Upper lobe of left lung (tissue), 6 donors: ENCODE measurements around the gene SNAP47. TPM values are rescaled to one million over a fixed set of nuclear protein-coding genes. Genes with fewer than 3 reads are reported as not detected.

Experiments used
- ATAC-seq, 2 donors: fragments of 200-7000 bp; cut with Tn5 transposase; one replicate each; pipeline ENCODE4 v1.9.1; 2022; ENCODE audit warnings: mild to moderate bottlenecking in 2 of 2, moderate library complexity in 2 of 2; ENCODE audit not compliant: low FRiP score in 2 of 2
- DNase-seq, 2 donors: peaks; one replicate each; pipeline ENCODE4 v3.0.0-alpha.2; 2019 to 2020
- H3K27ac ChIP-seq, 4 donors: fragments of 200-600 bp; sonication (generic); one replicate each; pipeline ENCODE4 v1.5.1; 2016 to 2019
- H3K27me3 ChIP-seq, 4 donors: fragments of 200-600 bp; sonication (generic); one replicate each; pipeline ENCODE4 v1.5.1; 2017 to 2019
- H3K36me3 ChIP-seq, 4 donors: fragments of 200-600 bp; sonication (generic); one replicate each; pipeline ENCODE4 v1.5.1; 2016 to 2019
- H3K4me1 ChIP-seq, 4 donors: fragments of 200-600 bp; sonication (generic); one replicate each; pipeline ENCODE4 v1.5.1; 2018 to 2019
- H3K4me3 ChIP-seq, 4 donors: fragments of 200-600 bp; sonication (generic); one replicate each; pipeline ENCODE4 v1.5.1; 2017 to 2019; ENCODE audit warnings: mild to moderate bottlenecking in 2 of 4, moderate library complexity in 1 of 4
- H3K9me3 ChIP-seq, 4 donors: fragments of 200-600 bp; sonication (generic); one replicate each; pipeline ENCODE4 v1.5.1; 2018 to 2019
- CTCF ChIP-seq, 6 experiments: fragments of 450-650 bp in 4 of 6; fragments of 200-600 bp in 2 of 6; sonication (generic) in 2 of 6; IDR thresholded peaks; one replicate each; pipeline ENCODE4 v1.5.1; 2016 to 2019; ENCODE audit warnings: antibody characterized with exemption in 6 of 6
- EP300 ChIP-seq, 4 donors: sonication (generic); formaldehyde crosslinking; IDR thresholded peaks; one replicate each; pipeline ENCODE4 v1.5.1; 2017; ENCODE audit warnings: antibody characterized with exemption in 4 of 4, control low read depth in 2 of 4
- POLR2A ChIP-seq, 4 donors: fragments of 450-650 bp; IDR thresholded peaks; one replicate each; pipeline ENCODE4 v1.5.1; 2016 to 2017; ENCODE audit warnings: antibody characterized with exemption in 4 of 4, mild to moderate bottlenecking in 2 of 4
- POLR2AphosphoS5 ChIP-seq, 2 donors: sonication (generic); formaldehyde crosslinking; IDR thresholded peaks; one replicate each; pipeline ENCODE4 v1.5.1; 2017; ENCODE audit warnings: antibody characterized with exemption in 2 of 2
- WGBS, 2 donors: methylation state at CpG; one replicate each; pipeline ENCODE4 v1.1.5; 2017 to 2018; 5-methylcytosine and 5-hydroxymethylcytosine counted together
- total RNA-seq, 6 donors: library from RNA; depleted of rRNA in 4 of 6; stranded (reverse); fragments of >200 nt in 4 of 6; gene quantifications; one replicate each; pipeline versions ENCODE4 v1.1.0 to v1.2.1, GENCODE V29; 2016 to 2021
- donor health status: DM: no; HTN: no; CAD: no; lungs with moderate emphysema.
- donor health status: DM: no; HTN: yes; CAD: no; lungs with severe emphysema.

The SNAP47 gene
- total RNA-seq, 6 donors from 2014 or later = 26.7 to 62.9 (median 35.1) TPM

- H3K4me1 ChIP-seq = peaks cover 0 to 3% (median 0%) of the 10 kb centered on the region in 4 donors
- DNase-seq = no peak
- TF ChIP-seq EP300 (IDR thresholded peaks at IDR 0.05) (no peak), POLR2A (IDR thresholded peaks at IDR 0.05) (no peak), POLR2AphosphoS5 (IDR thresholded peaks at IDR 0.05) (no peak), CTCF (IDR thresholded peaks at IDR 0.05) (no peak)
- no peak overlapping the region for H3K27ac ChIP-seq
- H3K4me3 ChIP-seq = no peak overlapping the region
- ATAC-seq = no peak
- 81 to 85% methylated on average over 15 to 16 of the region's 16 CpGs for WGBS, 2 donors
- no peaks in the 10 kb centered on the region for H3K27me3 ChIP-seq
- no peaks in the 10 kb centered on the region for H3K36me3 ChIP-seq
- H3K9me3 ChIP-seq = no peaks in the 10 kb centered on the region
Measured at GRCh38 chr1:227798078-227798802, 63.0 kb downstream of the SNAP47 start.

GRCh38 chr1:227799756-227800155 lies 64.5 kb downstream of the SNAP47 start:
- WGBS, 2 donors = 77 to 84% methylated on average over 1 of the region's 1 CpG

GRCh38 chr1:227803933-227804332 lies 68.7 kb downstream of the SNAP47 start:
- DNase-seq (no peak), ATAC-seq (no peak)
- Histone ChIP-seq H3K27ac (no peak overlapping the region), H3K9me3 (no peaks in the 10 kb centered on the region), H3K36me3 (no peaks in the 10 kb centered on the region), H3K4me1 (no peaks in the 10 kb centered on the region), H3K4me3 (no peak overlapping the region), H3K27me3 (no peaks in the 10 kb centered on the region)
- TF ChIP-seq POLR2A (IDR thresholded peaks at IDR 0.05) (no peak), CTCF (IDR thresholded peaks at IDR 0.05) (no peak), POLR2AphosphoS5 (IDR thresholded peaks at IDR 0.05) (no peak), EP300 (IDR thresholded peaks at IDR 0.05) (no peak)

More at GRCh38 chr1:227799756-227800155, 64.5 kb downstream of the SNAP47 start:
- no peaks in the 10 kb centered on the region for H3K4me1 ChIP-seq
- ATAC-seq = no peak
- H3K4me3 ChIP-seq = no peak overlapping the region
- no peaks in the 10 kb centered on the region for H3K36me3 ChIP-seq
- DNase-seq = no peak
- no peaks in the 10 kb centered on the region for H3K27me3 ChIP-seq
- no peak for TF ChIP-seq CTCF (IDR thresholded peaks at IDR 0.05)
- no peak for TF ChIP-seq EP300 (IDR thresholded peaks at IDR 0.05)
- TF ChIP-seq POLR2A (IDR thresholded peaks at IDR 0.05) = no peak
- TF ChIP-seq POLR2AphosphoS5 (IDR thresholded peaks at IDR 0.05) = no peak
- H3K27ac ChIP-seq = no peak overlapping the region
- H3K9me3 ChIP-seq = no peaks in the 10 kb centered on the region

GRCh38 chr1:227805606-227806197 lies 70.5 kb downstream of the SNAP47 start:
- TF ChIP-seq EP300 (IDR thresholded peaks at IDR 0.05) (no peak), CTCF (IDR thresholded peaks at IDR 0.05) (no peak), POLR2A (IDR thresholded peaks at IDR 0.05) (no peak), POLR2AphosphoS5 (IDR thresholded peaks at IDR 0.05) (no peak)
- 68 to 81% methylated on average over 6 of the region's 6 CpGs for WGBS, 2 donors
- peak in 1 of 2 donors; percentile 95 for ATAC-seq

More at GRCh38 chr1:227805606-227806197, 70.5 kb downstream of the SNAP47 start:
- Histone ChIP-seq H3K4me3 (no peak overlapping the region), H3K27me3 (no peaks in the 10 kb centered on the region), H3K27ac (no peak overlapping the region), H3K9me3 (no peaks in the 10 kb centered on the region), H3K4me1 (no peaks in the 10 kb centered on the region), H3K36me3 (no peaks in the 10 kb centered on the region)
- no peak for DNase-seq
